Measurements from ENCODE around the gene LARGE1. TPM values are rescaled to one million over a fixed set of nuclear protein-coding genes. Genes with fewer than 3 reads are reported as not detected.
"Not testable (repeated sequence)": the region's sequence is repeated elsewhere in the genome, so short reads cannot be mapped to it uniquely, and the experiment has no call there.

LARGE1 gene
- total RNA-seq, 1 donor from 2014 or later, result 35.7 TPM

- H3K9me3 Mint-ChIP-seq, result peaks cover 28% of the 10 kb centered on the region
- H3K27ac Mint-ChIP-seq, result no peak overlapping the region
- peaks cover 19% of the 10 kb centered on the region for H3K4me1 Mint-ChIP-seq
- TF ChIP-seq, protein P1, sequence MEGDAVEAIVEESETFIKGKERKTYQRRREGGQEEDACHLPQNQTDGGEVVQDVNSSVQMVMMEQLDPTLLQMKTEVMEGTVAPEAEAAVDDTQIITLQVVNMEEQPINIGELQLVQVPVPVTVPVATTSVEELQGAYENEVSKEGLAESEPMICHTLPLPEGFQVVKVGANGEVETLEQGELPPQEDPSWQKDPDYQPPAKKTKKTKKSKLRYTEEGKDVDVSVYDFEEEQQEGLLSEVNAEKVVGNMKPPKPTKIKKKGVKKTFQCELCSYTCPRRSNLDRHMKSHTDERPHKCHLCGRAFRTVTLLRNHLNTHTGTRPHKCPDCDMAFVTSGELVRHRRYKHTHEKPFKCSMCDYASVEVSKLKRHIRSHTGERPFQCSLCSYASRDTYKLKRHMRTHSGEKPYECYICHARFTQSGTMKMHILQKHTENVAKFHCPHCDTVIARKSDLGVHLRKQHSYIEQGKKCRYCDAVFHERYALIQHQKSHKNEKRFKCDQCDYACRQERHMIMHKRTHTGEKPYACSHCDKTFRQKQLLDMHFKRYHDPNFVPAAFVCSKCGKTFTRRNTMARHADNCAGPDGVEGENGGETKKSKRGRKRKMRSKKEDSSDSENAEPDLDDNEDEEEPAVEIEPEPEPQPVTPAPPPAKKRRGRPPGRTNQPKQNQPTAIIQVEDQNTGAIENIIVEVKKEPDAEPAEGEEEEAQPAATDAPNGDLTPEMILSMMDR (IDR thresholded peaks at IDR 0.05; ENCODE audit: unreplicated experiment), result no peak
- H3K27me3 Mint-ChIP-seq (ENCODE audit: low read depth), result no peaks in the 10 kb centered on the region
- no peak for DNase-seq (ENCODE audit: low spot score in 2 of 2, unreplicated experiment in 2 of 2)
- no peak overlapping the region for H3K4me3 Mint-ChIP-seq
- peaks cover 20% of the 10 kb centered on the region for H3K36me3 Mint-ChIP-seq
Observed at GRCh38 chr22:33379836-33380235, 540.4 kb downstream of the LARGE1 start.

DNA sequence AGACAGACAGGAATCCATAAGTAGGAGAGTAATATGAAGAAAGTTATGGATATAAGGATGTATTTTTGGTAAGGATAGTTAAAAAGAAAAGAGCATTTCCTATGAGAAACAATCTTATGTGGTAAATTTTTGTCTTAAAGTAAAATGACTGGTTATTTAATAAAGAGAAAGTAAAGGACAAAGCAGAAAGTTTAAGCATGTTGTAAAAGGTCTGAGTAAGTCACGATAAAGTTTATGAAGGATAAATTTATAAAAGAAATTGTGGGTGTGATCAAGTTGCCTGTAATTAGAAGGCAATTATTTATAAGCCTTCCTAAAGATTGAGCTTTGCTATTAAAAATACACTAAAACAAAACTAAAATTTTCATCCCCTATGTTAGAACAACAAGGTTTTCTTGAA is 547.4 kb downstream of the LARGE1 start:
- peaks cover 31% of the 10 kb centered on the region for H3K9me3 Mint-ChIP-seq

DNA sequence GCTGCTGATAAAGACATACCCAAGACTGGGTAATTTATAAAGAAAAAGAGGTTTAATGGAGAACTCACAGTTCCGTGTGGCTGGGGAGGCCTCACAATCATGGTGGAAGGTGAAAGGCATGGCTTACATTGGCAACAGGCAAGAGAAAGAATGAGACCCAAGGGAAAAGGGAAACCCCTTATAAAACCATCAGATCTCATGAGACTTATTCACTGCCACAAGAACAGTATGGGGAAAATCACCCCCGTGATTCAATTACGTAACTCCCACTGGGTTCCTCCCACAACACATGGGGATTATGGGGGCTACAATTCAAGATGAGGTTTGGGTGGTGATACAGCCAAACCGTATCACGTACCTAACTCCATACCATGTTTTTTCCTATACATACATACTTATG is 557.0 kb downstream of the LARGE1 start:
- H3K27me3 Mint-ChIP-seq (ENCODE audit: low read depth); H3K9me3 Mint-ChIP-seq; H3K36me3 Mint-ChIP-seq; DNase-seq (ENCODE audit: low spot score in 2 of 2, unreplicated experiment in 2 of 2); H3K4me3 Mint-ChIP-seq; H3K27ac Mint-ChIP-seq; H3K4me1 Mint-ChIP-seq: not testable (repeated sequence)

More for the DNA sequence above, 547.4 kb downstream of the LARGE1 start:
- H3K4me3 Mint-ChIP-seq, result no peak overlapping the region
- H3K4me1 Mint-ChIP-seq, result no peaks in the 10 kb centered on the region
- TF ChIP-seq, protein P1 (IDR thresholded peaks at IDR 0.05; ENCODE audit: unreplicated experiment), result no peak
- peaks cover 21% of the 10 kb centered on the region for H3K36me3 Mint-ChIP-seq
- H3K27me3 Mint-ChIP-seq (ENCODE audit: low read depth), result no peaks in the 10 kb centered on the region
- no peak overlapping the region for H3K27ac Mint-ChIP-seq
- no peak for DNase-seq (ENCODE audit: low spot score in 2 of 2, unreplicated experiment in 2 of 2)

- Mint-ChIP-seq H3K27ac (no peak overlapping the region), H3K4me1 (no peaks in the 10 kb centered on the region), H3K9me3 (peaks cover 3% of the 10 kb centered on the region), H3K4me3 (no peak overlapping the region), H3K27me3 (ENCODE audit: low read depth) (no peaks in the 10 kb centered on the region), H3K36me3 (peaks cover 2% of the 10 kb centered on the region)
- no peak for DNase-seq (ENCODE audit: low spot score in 2 of 2, unreplicated experiment in 2 of 2)
- TF ChIP-seq, protein P1 (IDR thresholded peaks at IDR 0.05; ENCODE audit: unreplicated experiment), result no peak
Observed at GRCh38 chr22:33362702-33363101, 557.6 kb downstream of the LARGE1 start.

DNA sequence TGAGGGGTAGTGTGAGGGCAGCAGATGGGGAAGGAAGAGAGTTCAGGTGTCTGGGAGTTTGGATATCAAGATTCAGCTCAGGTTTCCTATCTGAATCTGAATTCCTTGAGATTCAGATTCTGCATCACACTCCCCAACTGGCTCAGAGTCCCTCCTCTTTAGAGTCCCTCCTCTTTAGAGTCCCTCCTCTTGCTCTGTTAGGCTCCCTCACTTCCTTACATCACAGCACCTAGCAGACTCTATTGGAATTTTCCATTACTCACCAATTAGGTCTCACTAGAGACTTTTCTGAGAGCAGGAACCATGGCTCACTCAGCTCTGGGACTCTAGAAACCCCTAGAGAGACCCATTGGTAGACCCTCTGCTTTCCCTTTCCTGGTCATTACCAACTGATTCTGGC is 558.7 kb downstream of the LARGE1 start:
- no peak for DNase-seq (ENCODE audit: low spot score in 2 of 2, unreplicated experiment in 2 of 2)

DNA sequence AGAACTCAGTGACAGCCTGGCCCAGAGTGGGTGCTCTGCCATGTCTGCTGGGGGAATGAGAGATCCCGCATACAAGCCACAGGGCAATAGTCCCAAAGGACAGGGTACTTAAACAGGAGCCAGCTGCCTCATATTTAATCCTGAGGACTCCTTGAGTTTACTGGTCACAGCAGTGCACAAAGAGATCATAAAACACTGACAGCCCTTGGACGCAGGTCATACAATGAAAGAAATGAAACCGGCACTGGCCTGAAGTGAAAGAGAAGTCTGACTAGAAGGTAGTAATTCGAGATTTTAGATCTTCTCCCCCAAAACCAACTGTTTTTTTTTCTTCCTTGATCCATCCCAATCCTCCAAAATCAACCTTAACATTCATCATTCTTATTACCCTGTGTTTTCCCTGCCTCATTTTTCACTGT is 562.3 kb downstream of the LARGE1 start:
- Mint-ChIP-seq H3K9me3 (no peaks in the 10 kb centered on the region), H3K4me1 (peaks cover 2% of the 10 kb centered on the region), H3K27ac (no peak overlapping the region), H3K27me3 (ENCODE audit: low read depth) (no peaks in the 10 kb centered on the region), H3K36me3 (no peaks in the 10 kb centered on the region), H3K4me3 (no peak overlapping the region)
- no peak for DNase-seq (ENCODE audit: low spot score in 2 of 2, unreplicated experiment in 2 of 2)
- TF ChIP-seq, protein P1 (IDR thresholded peaks at IDR 0.05; ENCODE audit: unreplicated experiment), result no peak

More for the DNA sequence above, 558.7 kb downstream of the LARGE1 start:
- TF ChIP-seq, protein P1 (IDR thresholded peaks at IDR 0.05; ENCODE audit: unreplicated experiment), result no peak
- Mint-ChIP-seq H3K4me1 (no peaks in the 10 kb centered on the region), H3K9me3 (peaks cover 3% of the 10 kb centered on the region), H3K27me3 (ENCODE audit: low read depth) (no peaks in the 10 kb centered on the region), H3K27ac (no peak overlapping the region), H3K4me3 (no peak overlapping the region), H3K36me3 (peaks cover 2% of the 10 kb centered on the region)

Measured in mesothelial cell of epicardium (in vitro differentiated cells).